ENCODE results near the gene DDX49.
"Not testable (repeated sequence)": the region's sequence is repeated elsewhere in the genome, so short reads cannot be mapped to it uniquely, and the experiment has no call there.

DDX49 gene

GRCh38 chr19:18895038-18895823, 24.3 kb upstream of the DDX49 start:
- peak; percentile 48 for DNase-seq (ENCODE audit: low spot score)

GRCh38 chr19:18895824-18896341, 23.6 kb upstream of the DDX49 start, which contains the start of gene CERS1:
CERS1 (minus strand) TSS chr19:18896158; CDS start chr19:18896072, 86 bp downstream.
- peak; percentile 75 for DNase-seq (ENCODE audit: low spot score)

GRCh38 chr19:18896421-18896841, 23.1 kb upstream of the DDX49 start:
- no peak for DNase-seq (ENCODE audit: low spot score)

- no peak for DNase-seq (ENCODE audit: low spot score)
Measured at GRCh38 chr19:18897094-18898029, 22.2 kb upstream of the DDX49 start.

GRCh38 chr19:18898081-18898606, 21.4 kb upstream of the DDX49 start:
- no peak for DNase-seq (ENCODE audit: low spot score)

- DNase-seq (ENCODE audit: low spot score) = no peak
Measured at GRCh38 chr19:18898607-18899408, 20.7 kb upstream of the DDX49 start.

- no peak for DNase-seq (ENCODE audit: low spot score)
Measured at GRCh38 chr19:18899624-18900560, 19.6 kb upstream of the DDX49 start.

- no peak for DNase-seq (ENCODE audit: low spot score)
Measured at GRCh38 chr19:18900700-18901481, 18.6 kb upstream of the DDX49 start.

GRCh38 chr19:18901491-18901890, 18.0 kb upstream of the DDX49 start:
- no peak for DNase-seq (ENCODE audit: low spot score)

GRCh38 chr19:18902519-18902918, 17.0 kb upstream of the DDX49 start:
- not testable (repeated sequence) for DNase-seq (ENCODE audit: low spot score)

GRCh38 chr19:18903156-18904037, 16.1 kb upstream of the DDX49 start:
- no peak for DNase-seq (ENCODE audit: low spot score)

- peak; percentile 77 for DNase-seq (ENCODE audit: low spot score)
Measured at GRCh38 chr19:18904334-18905057, 15.0 kb upstream of the DDX49 start.

GRCh38 chr19:18905058-18905456, 14.5 kb upstream of the DDX49 start:
- DNase-seq (ENCODE audit: low spot score) = no peak

GRCh38 chr19:18905513-18906236, 13.8 kb upstream of the DDX49 start:
- DNase-seq (ENCODE audit: low spot score) = no peak

GRCh38 chr19:18906605-18907519, 12.7 kb upstream of the DDX49 start:
- DNase-seq (ENCODE audit: low spot score) = peak; percentile 87

All from putamen (tissue), 1 donor.